A673 (cell line): ENCODE measurements around the gene DGUOK.

Experiments used
- CTCF ChIP-seq: fragments of 300-800, 200-600 bp; sonication (generic); conservative IDR thresholded peaks from 2 replicates; pipeline ENCODE4 v1.5.1; 2017; ENCODE audit warnings: low read depth, mild to moderate bottlenecking, antibody characterized with exemption, low read length, moderate library complexity, mixed read lengths
- EZH2 ChIP-seq: fragments of 200-600 bp; sonication (generic); IDR thresholded peaks from 2 replicates; pipeline ENCODE4 v1.6.1; 2017; ENCODE audit warnings: borderline replicate concordance, low read depth, mild to moderate bottlenecking, mixed read lengths, antibody characterized with exemption, low read length; ENCODE audit not compliant: poor library complexity, severe bottlenecking

GRCh38 chr2:73965053-73965452, 38.4 kb downstream of the DGUOK start:
- TF ChIP-seq CTCF (no peak), EZH2 (no peak)
